Neutrophil (primary cell): ENCODE results near the gene MGAT5B.

ENCODE experiments used
- H3K27ac ChIP-seq: fragments of 200-600 bp; sonication (generic); 2 replicates; pipeline ENCODE4 v1.5.1; 2016; ENCODE audit warnings: mild to moderate bottlenecking, moderate library complexity
- H3K27me3 ChIP-seq: fragments of 200-600 bp; sonication (generic); 2 replicates; pipeline ENCODE4 v1.6.0; 2016; ENCODE audit warnings: mild to moderate bottlenecking
- H3K36me3 ChIP-seq: fragments of 200-600 bp; sonication (generic); 2 replicates; pipeline ENCODE4 v1.5.1; 2017
- H3K4me1 ChIP-seq, 2 experiments: fragments of 200-600 bp in 1 of 2; sonication (generic) in 1 of 2; 1 replicate in 1 of 2; 2 replicates in 1 of 2; pipeline versions ENCODE4 v1.5.1 to v1.6.1; 2013 to 2016; ENCODE audit warnings: low read depth in 1 of 2, low read length in 1 of 2, mild to moderate bottlenecking in 1 of 2, moderate library complexity in 1 of 2; ENCODE audit not compliant: control insufficient read depth in 1 of 2, insufficient read depth in 1 of 2
- H3K4me3 ChIP-seq, 2 experiments: fragments of 200-600 bp in 1 of 2; sonication (generic) in 1 of 2; 1 replicate in 1 of 2; 2 replicates in 1 of 2; pipeline ENCODE4 v1.5.1; 2013 to 2016; ENCODE audit warnings: low read depth in 1 of 2, low read length in 1 of 2, mild to moderate bottlenecking in 1 of 2, moderate library complexity in 1 of 2
- H3K9me3 ChIP-seq: fragments of 200-600 bp; sonication (generic); 2 replicates; pipeline ENCODE4 v1.5.1; 2016
- TF ChIP-seq, protein P1 (sequence below): fragments of 200-600 bp; sonication (generic); IDR thresholded peaks from 2 replicates; pipeline ENCODE4 v1.5.1; 2016; ENCODE audit warnings: antibody characterized with exemption

Gene MGAT5B

DNA sequence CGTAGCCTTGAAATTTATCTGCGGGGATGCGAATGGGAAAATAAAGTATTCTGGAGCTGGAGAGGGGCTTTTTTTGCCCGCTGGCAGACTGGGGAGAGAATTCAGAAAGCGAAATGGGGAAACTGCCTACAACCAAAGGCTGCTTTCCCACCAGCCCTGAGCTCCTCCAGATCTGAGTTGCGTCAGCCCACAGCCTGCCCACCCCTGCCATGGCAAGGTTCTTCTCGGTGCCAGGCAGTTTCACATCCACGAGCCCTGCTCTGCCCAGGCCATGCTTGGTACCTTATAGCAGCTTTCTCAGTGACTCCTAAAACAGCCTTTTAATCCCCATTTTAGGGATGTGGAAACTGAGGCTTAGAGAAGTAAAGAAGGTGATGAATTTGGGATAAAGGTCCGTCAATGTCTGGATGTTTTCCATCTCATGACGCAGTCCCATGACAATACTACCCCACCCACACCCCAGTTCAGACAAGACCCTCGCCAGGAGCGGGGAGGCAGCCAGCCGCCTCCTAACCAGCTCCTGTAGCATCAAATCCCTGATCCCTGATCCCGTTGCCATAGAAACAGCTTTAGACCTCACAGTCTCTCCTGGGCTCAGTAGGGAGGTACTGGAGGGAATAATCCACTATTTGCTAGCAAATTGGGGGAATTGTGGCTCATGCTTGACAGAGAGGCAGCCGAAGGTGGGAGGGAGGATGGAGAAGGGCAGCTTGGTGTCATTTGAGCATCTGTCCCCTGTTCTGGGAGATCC, 113.5 kb downstream of the MGAT5B start:
- Histone ChIP-seq H3K4me1 (no peaks in the 10 kb centered on the region), H3K36me3 (no peaks in the 10 kb centered on the region), H3K27ac (no peak overlapping the region), H3K9me3 (no peaks in the 10 kb centered on the region), H3K4me3 (no peak overlapping the region), H3K27me3 (no peaks in the 10 kb centered on the region)
- TF ChIP-seq, protein P1, sequence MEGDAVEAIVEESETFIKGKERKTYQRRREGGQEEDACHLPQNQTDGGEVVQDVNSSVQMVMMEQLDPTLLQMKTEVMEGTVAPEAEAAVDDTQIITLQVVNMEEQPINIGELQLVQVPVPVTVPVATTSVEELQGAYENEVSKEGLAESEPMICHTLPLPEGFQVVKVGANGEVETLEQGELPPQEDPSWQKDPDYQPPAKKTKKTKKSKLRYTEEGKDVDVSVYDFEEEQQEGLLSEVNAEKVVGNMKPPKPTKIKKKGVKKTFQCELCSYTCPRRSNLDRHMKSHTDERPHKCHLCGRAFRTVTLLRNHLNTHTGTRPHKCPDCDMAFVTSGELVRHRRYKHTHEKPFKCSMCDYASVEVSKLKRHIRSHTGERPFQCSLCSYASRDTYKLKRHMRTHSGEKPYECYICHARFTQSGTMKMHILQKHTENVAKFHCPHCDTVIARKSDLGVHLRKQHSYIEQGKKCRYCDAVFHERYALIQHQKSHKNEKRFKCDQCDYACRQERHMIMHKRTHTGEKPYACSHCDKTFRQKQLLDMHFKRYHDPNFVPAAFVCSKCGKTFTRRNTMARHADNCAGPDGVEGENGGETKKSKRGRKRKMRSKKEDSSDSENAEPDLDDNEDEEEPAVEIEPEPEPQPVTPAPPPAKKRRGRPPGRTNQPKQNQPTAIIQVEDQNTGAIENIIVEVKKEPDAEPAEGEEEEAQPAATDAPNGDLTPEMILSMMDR: no peak

DNA sequence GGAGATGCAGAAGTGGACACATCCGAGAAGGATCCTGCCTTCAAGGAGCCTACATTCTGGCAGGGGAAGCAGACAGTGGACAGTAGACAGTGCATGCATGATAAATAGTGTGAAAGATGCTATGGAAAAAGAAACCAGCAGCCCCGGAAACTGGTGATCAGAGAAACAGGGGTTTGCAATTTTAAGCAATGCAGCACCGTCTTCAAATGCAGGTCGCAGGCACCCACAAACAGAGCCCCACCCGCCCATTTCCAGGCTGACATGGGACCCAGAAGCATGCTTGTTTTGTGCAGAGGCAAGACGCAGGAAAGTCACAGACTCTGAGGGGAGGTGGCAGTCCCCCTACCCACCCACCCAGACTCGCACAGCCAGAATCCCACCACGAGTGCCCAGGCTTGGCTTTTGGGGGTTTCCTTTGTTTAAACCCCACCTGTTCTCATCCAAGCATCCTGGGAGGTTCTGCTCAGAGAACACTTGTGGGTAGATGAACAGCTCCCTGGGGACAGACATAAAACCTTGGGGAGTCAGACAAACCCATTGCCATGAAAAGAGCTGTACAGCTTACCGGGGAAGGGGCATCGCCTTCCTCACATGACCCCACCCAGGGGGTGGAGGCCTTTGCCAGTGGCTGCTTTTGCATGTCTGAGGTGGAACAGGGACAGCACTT, 114.3 kb downstream of the MGAT5B start:
- H3K36me3 ChIP-seq: no peaks in the 10 kb centered on the region
- no peaks in the 10 kb centered on the region for H3K9me3 ChIP-seq
- H3K4me1 ChIP-seq: no peaks in the 10 kb centered on the region
- no peaks in the 10 kb centered on the region for H3K27me3 ChIP-seq
- no peak overlapping the region for H3K27ac ChIP-seq
- H3K4me3 ChIP-seq: no peak overlapping the region
- TF ChIP-seq, protein P1: no peak

- no peaks in the 10 kb centered on the region for H3K36me3 ChIP-seq
- no peaks in the 10 kb centered on the region for H3K27me3 ChIP-seq
- H3K4me3 ChIP-seq: no peak overlapping the region
- H3K27ac ChIP-seq: no peak overlapping the region
- TF ChIP-seq, protein P1: no peak
- no peaks in the 10 kb centered on the region for H3K4me1 ChIP-seq
- no peaks in the 10 kb centered on the region for H3K9me3 ChIP-seq
These were observed 115.0 kb downstream of the MGAT5B start for GRCh38 chr17:76983075-76983775.

DNA sequence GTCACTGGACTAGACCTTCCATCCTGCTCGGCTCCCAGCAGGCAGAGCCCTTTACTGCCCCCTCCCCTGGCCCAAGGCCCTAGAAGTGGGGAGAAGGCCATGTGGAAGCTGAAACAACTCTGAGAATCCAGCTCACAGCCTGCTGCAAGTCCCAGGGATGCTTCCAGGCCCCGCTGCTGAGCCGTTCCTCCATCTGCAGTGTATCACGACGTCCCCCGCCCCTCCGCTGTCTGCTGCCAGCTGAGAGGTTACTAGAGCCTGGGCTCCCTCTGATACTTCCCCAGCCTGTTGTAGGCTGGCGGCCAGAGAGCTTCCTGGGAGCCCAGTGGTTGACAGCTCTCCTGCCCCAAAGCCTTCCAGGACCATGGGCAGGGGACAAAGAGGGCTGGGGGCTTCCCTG, 118.2 kb downstream of the MGAT5B start:
- Histone ChIP-seq H3K4me3 (no peak overlapping the region), H3K9me3 (no peaks in the 10 kb centered on the region), H3K27ac (no peak overlapping the region), H3K27me3 (no peaks in the 10 kb centered on the region), H3K36me3 (no peaks in the 10 kb centered on the region), H3K4me1 (no peaks in the 10 kb centered on the region)
- TF ChIP-seq, protein P1: no peak

DNA sequence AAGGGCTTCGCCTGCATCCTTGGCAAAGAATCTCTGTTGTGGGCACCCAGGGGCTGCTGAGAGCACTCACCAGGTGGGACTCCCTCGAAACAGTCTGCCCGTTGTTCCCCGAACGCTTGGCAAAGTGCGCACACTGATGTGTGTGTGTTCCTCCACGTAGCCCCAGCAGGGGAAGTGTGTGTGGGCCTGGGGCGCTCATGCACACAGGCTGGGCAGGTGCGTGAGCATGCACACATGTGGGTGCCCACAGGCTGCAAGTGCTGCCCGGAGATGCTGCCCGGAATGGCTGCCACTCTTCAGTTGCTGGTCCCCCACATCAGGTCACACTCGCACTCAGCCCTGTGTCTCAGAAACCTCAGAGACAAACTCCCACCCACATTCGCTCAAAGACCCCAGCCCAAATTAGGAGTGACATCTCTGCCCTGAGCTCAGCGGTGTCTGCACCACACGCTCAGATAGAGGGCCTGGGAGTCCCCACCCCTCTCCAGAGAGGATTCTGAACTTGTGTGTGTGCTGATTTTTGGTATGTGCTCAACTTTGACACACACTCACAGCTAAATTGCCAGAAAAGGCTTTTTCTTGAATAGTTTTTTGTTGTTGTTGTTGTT, 119.4 kb downstream of the MGAT5B start:
- no peaks in the 10 kb centered on the region for H3K27me3 ChIP-seq
- H3K4me1 ChIP-seq: no peaks in the 10 kb centered on the region
- H3K4me3 ChIP-seq: no peak overlapping the region
- H3K27ac ChIP-seq: no peak overlapping the region
- TF ChIP-seq, protein P1: no peak
- no peaks in the 10 kb centered on the region for H3K36me3 ChIP-seq
- no peaks in the 10 kb centered on the region for H3K9me3 ChIP-seq
